HEK293 (cell line): Measurements from ENCODE around the gene SLC36A3.

ENCODE experiments used
- ZBTB21 ChIP-seq: fragments of 450-650 bp; formaldehyde crosslinking; IDR thresholded peaks from 2 replicates; pipeline ENCODE4 v1.5.1; 2017; ENCODE audit warnings: missing biosample characterization, missing genetic modification characterization
- ZFP37 ChIP-seq: fragments of 450-650 bp; formaldehyde crosslinking; IDR thresholded peaks from 2 replicates; pipeline ENCODE4 v1.5.1; 2016; ENCODE audit warnings: missing biosample characterization, missing genetic modification characterization
- TF ChIP-seq, protein P1 (sequence below): fragments of 450-650 bp; IDR thresholded peaks from 2 replicates; pipeline ENCODE4 v1.5.1; 2018; ENCODE audit warnings: missing biosample characterization, mild to moderate bottlenecking, missing genetic modification characterization
- TF ChIP-seq, protein P2 (sequence below): fragments of 450-650 bp; formaldehyde crosslinking; IDR thresholded peaks from 2 replicates; pipeline ENCODE4 v1.5.1; 2016; ENCODE audit warnings: missing biosample characterization, missing genetic modification characterization

DNA sequence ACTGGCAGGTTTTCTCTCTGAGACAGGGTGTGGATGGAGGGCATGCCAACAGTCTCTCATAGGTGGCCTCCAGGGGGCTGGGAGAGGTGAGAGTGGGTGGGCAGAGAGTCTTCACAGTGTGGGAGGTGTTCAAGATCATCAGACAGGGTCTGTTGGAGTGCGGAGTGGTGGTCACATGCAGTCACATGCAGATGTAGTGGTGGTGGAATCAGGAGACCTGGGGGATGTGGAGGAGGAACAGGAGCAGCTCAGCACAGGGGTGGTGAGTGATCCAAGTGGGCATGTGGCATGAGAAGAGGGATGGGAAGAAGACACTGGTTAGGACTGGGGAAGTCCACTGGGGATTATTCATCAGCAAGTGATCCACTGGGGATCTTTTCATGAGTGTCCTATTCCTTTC lies 44.8 kb downstream of the SLC36A3 start:
- no peak for TF ChIP-seq ZFP37 (tag by site-specific recombination)
- TF ChIP-seq, protein P1, sequence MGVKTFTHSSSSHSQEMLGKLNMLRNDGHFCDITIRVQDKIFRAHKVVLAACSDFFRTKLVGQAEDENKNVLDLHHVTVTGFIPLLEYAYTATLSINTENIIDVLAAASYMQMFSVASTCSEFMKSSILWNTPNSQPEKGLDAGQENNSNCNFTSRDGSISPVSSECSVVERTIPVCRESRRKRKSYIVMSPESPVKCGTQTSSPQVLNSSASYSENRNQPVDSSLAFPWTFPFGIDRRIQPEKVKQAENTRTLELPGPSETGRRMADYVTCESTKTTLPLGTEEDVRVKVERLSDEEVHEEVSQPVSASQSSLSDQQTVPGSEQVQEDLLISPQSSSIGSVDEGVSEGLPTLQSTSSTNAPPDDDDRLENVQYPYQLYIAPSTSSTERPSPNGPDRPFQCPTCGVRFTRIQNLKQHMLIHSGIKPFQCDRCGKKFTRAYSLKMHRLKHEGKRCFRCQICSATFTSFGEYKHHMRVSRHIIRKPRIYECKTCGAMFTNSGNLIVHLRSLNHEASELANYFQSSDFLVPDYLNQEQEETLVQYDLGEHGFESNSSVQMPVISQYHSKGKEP (tag by site-specific recombination) = no peak
- TF ChIP-seq, protein P2, sequence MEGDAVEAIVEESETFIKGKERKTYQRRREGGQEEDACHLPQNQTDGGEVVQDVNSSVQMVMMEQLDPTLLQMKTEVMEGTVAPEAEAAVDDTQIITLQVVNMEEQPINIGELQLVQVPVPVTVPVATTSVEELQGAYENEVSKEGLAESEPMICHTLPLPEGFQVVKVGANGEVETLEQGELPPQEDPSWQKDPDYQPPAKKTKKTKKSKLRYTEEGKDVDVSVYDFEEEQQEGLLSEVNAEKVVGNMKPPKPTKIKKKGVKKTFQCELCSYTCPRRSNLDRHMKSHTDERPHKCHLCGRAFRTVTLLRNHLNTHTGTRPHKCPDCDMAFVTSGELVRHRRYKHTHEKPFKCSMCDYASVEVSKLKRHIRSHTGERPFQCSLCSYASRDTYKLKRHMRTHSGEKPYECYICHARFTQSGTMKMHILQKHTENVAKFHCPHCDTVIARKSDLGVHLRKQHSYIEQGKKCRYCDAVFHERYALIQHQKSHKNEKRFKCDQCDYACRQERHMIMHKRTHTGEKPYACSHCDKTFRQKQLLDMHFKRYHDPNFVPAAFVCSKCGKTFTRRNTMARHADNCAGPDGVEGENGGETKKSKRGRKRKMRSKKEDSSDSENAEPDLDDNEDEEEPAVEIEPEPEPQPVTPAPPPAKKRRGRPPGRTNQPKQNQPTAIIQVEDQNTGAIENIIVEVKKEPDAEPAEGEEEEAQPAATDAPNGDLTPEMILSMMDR = no peak
- no peak for TF ChIP-seq ZBTB21 (tag by site-specific recombination)
